ENCODE results near the gene C19orf18.

GRCh38 chr19:57927587-57927986 is 46.7 kb downstream of the C19orf18 start:
- TF ChIP-seq EP300 (IDR thresholded peaks at IDR 0.05) = no peak
- no peak for TF ChIP-seq MYC (IDR thresholded peaks at IDR 0.05; ENCODE audit: borderline replicate concordance, low read length)
- TF ChIP-seq, protein P1, sequence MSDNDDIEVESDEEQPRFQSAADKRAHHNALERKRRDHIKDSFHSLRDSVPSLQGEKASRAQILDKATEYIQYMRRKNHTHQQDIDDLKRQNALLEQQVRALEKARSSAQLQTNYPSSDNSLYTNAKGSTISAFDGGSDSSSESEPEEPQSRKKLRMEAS (IDR thresholded peaks at IDR 0.05) = no peak
- no peak for TF ChIP-seq NPAS2 (CRISPR knock-in tag; IDR thresholded peaks at IDR 0.05; ENCODE audit: borderline replicate concordance)
- TF ChIP-seq CTCF (IDR thresholded peaks at IDR 0.05) = no peak

Measured in A549 (cell line).